HL-60/S4 treated with phorbol 12-myristate 13-acetate at 8.2 ng/mL for 4 days and 3 days (cell line): ENCODE measurements around the gene SARNP.
"Not testable (repeated sequence)": the region's sequence is repeated elsewhere in the genome, so short reads cannot be mapped to it uniquely, and the experiment has no call there.

ENCODE experiments used
- in situ Hi-C: fragments of 300-500 bp; cut with MboI; formaldehyde crosslinking; loops from 2 replicates; pipeline ENCODE4 v1.15.0; 2022; ENCODE audit warnings: low sequenced_read_pairs

SARNP gene, protein sequence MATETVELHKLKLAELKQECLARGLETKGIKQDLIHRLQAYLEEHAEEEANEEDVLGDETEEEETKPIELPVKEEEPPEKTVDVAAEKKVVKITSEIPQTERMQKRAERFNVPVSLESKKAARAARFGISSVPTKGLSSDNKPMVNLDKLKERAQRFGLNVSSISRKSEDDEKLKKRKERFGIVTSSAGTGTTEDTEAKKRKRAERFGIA

GRCh38 chr12:55817345-55818139, at the start of gene SARNP, which contains the start of gene ORMDL2:
SARNP (minus strand) TSS chr12:55817724; CDS start chr12:55817701, 23 bp downstream.
ORMDL2 (plus strand) TSS chr12:55818041; CDS start chr12:55819000, 959 bp downstream.
- in situ Hi-C loops, result no loop called here

- in situ Hi-C loops, result not testable (repeated sequence)
These were observed 49.0 kb upstream of the SARNP start for GRCh38 chr12:55866454-55867004.

DNA sequence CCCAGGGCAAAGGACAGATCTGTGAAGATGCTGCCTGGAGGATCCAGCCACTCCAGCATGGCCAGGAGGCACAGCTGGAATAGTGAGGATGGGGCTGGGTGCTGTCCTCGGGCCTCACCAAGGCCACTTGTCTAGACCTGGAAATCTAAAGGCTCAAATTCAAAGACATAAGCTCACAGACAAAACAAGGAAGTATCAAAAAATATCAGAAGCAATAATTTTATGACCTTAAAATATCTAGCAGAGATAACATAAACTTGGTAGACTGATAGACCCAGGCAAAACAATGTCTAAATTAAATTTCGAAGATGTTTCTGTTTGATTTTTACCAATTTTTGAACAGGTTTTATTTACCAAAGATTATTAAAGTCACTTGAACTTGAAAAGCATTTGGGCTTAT, 47.8 kb upstream of the SARNP start:
- in situ Hi-C loops, result no loop called here

DNA sequence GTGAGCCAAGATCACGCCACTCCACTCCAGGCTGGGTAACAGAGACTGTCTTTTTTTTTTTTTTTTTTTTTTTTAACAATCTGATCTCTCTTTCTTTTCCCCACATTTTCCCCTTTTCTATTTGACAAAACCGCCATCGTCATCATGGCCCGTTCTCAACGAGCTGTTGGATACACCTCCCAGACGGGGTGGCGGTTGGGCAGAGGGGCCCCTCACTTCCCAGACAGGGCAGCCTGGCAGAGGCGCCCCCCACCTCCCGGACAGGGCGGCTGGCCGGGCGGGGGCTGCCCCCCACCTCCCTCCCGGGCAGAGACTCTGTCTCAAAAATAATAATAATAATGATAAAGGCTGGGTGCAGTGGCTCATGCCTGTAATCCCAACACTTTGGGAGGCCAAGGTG, 45.4 kb upstream of the SARNP start:
- in situ Hi-C loops, result not testable (repeated sequence)

- in situ Hi-C loops, result no loop called here
These were observed 44.8 kb upstream of the SARNP start for GRCh38 chr12:55862286-55862685.

DNA sequence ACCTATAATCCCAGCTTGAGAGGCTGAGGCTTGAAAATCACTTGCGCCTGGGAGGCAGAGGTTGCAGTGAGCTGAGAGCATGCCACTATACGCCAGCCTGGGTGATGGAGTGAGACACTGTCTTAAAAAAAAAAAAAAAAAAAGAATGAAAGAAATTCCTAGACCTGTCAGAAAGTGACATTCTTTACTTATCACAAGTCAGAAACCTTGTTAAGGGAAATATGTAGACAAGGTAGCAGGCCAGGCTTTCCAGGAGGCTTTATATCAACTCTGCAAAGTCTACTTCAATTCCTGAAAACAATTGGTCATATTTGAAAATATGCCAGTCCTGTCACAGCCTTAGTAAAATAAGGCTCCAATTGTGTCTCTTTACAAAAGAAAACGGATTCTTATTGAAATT, 44.3 kb upstream of the SARNP start:
- in situ Hi-C loops, result no loop called here

GRCh38 chr12:55861396-55861795, 43.9 kb upstream of the SARNP start:
- in situ Hi-C loops, result no loop called here

- in situ Hi-C loops, result no loop called here
These were observed 35.2 kb upstream of the SARNP start for GRCh38 chr12:55852740-55853139.

DNA sequence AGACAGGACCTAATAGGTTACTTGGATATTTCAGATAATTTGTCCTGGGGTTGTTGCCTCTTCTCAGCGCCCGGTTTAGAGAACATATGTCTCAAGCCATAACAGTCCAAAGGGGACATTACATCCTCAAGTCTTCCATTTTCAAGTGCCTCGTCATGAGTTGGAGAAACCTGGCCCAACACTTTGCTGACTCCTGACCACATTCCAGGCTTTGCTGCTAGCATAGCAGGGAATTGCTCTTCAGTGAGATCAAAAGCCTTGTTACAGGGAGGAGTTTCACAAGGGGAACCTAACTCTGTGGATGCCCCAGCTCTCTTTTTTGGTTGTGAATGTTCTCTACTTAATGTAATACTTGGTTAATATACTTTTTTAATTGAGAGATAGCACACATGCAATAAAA, 33.4 kb upstream of the SARNP start:
- in situ Hi-C loops, result no loop called here

DNA sequence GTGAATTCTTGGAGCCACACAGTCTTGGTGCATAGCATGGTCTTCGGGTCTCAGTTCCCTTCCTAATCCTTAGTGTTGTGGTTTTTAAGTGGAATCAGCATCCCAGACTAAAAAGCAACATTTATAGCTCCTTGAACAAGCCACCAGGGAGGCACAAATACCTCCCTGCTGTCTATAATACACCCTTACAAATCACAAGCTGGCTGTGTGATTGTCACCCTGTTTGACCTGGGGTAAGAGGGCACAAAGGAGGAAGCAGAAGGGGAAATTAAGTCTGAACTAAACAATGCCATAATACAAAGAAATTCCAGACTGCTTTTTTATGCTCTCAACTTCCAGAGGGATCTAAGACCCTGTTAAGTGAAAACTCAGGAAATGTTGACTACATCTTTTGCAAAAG, 32.9 kb upstream of the SARNP start:
- in situ Hi-C loops, result no loop called here

DNA sequence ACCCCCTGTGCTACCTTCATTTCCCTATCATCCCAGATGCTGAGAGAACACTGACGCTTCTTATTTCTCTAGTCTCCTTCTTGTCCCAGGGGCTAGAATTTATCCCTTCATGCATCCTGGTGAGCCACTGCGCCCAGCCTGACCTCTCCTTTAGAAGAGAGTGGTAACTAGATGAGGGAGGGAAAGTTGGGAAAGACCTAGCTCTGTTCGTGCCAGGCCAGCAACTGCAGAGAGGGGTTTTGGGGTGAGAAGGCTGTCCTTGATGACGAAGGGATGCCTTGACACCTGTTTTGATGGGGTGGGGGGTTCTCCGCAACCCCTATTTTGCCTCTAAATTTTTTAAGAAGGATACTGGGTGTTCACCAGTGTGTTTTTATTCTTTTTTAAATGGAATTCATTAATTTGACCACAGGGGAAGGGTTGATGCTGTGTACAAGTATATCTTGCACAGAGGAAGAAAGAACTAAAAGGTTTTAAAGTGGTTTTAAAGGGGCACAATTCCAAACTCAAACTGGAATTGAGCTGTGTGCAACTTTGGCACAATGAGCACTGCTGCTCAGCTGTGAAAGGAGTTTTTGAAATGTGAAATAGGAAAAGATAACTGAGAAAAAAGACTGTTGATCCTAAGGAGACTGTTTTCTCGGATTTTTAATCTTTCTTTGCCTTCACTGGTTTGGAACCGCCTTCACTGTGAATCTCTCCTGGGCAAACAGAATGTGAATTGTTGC, 32.3 kb upstream of the SARNP start:
- in situ Hi-C loops, result no loop called here

DNA sequence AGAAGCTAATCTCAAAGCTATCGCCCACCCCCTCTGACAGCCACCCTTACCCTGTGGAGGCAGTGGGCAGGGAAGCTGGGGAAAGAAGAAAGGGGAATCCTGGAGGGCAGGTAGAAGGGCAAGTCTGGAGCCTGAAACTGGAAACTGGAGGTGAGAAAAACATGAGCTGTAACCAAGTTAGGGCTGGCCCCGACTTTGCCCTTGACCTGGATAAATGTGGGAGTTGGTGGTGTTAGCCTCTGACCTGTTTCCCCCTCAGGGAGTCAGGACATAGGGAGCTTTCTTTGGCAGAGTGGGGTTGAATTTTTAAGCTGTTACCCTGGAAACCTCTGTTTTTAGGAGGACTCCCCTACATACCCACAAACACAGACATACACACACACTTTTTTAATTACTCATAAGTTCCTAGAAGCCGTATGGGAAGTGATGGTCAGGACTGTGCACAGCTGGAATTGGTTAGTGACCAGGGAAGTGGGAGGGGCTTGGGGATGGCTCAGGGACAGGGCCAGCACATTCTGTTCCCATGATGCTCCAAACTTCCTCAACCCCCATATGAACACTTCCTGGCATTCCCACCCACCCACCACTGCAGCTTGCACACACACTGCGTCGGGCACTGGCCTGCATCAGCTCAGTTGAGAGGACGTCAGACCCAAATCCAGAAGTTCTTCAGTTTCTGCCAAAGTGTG, 30.2 kb upstream of the SARNP start:
- in situ Hi-C loops, result no loop called here

DNA sequence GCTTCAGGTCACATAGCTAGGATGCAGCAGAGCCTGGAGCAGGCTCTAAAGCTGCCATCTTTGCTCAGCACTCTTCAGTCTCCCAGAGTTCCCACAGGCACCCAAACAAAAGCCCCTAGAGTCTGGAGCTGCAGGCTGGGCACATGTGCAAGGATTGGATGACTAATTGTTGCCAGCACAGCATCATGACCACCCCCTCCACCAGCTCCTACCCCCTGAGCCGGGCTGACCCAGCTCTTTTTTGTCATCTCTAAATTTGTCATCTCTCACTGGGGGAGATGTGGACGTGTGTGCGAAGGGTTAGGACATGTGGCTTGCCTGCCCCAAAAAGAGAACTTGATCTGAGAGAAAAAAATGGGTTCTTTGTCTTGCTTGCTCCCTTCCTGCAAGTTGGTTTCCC, 29.5 kb upstream of the SARNP start:
- in situ Hi-C loops, result no loop called here

DNA sequence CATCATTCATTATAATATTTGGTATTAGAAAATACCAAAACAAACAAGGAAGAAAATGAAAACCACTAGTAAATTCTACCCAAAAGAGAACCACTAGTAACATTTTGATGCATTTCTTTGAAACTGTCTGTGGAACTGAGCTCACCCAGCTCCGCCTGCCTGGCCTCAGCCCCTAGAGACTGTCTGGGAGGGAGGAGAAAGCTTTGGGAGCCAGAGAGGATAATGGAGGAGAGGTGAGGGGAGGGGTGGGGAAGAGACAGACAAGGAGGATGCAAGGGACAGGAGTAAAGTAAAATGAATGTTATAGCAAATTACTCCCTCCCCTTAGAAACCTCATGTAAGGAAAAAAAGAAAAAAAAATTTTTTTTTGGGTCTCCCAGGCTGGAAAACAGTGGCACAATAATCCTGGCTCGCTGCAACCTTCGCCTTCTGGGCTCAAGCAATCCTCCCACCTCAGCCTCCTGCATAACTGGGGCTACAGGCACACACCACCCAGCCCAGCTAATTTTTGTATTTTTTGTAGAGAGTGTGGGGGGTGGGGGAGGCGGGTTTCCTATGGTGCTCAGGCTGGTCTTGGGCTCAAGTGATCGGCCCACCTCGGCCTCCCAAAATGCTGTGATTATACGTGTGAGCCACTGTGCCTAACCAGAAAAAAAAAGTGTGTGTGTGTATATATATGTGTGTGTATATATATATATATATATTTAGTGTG, 28.4 kb upstream of the SARNP start:
- in situ Hi-C loops, result no loop called here

- in situ Hi-C loops, result no loop called here
These were observed 27.8 kb upstream of the SARNP start for GRCh38 chr12:55845361-55845760.

- in situ Hi-C loops, result no loop called here
These were observed 27.4 kb upstream of the SARNP start for GRCh38 chr12:55844961-55845360.

GRCh38 chr12:55843431-55843830, 25.9 kb upstream of the SARNP start:
- in situ Hi-C loops, result no loop called here

DNA sequence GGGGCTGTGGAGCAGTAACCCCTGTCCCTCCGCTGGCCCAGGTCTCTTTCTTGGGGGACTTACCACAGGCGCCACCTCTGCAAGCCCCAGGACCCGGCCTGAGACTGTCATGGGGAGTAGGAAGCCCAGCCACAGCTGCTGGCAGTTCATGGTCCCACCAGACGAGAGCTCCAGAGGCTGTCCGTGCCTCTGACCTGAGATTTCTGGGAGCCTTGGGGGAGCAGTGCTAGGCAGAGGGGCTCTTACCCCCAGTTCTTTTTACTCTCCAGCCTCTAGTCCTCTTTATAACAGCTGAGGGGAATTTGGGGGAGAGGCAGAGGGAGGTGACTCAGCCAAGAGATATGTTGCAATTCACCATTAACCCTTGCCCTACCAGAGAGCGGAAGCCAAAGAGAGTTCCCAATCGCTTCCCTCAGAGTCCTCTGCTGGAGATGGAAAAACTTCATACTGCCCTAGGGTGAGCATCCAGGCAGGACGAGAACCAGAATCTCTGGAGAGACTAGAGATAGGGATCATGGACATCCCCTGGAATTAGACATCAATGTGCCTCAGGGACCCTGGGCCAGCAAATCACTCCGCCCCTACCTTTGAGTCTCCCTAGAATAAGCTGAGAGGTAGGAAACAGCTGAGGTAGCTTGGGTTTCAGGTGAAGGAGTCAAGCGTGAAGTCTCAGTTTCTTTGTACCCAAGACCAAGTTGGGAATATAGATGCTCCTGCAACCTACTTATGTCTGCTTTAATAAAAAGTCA, 25.3 kb upstream of the SARNP start, which contains the start of gene MMP19:
TSS of gene MMP19 (minus strand) at position 256 of the 749 bp plus-strand sequence. CDS start at position 150, 106 bp downstream.
- in situ Hi-C loops, result no loop called here

DNA sequence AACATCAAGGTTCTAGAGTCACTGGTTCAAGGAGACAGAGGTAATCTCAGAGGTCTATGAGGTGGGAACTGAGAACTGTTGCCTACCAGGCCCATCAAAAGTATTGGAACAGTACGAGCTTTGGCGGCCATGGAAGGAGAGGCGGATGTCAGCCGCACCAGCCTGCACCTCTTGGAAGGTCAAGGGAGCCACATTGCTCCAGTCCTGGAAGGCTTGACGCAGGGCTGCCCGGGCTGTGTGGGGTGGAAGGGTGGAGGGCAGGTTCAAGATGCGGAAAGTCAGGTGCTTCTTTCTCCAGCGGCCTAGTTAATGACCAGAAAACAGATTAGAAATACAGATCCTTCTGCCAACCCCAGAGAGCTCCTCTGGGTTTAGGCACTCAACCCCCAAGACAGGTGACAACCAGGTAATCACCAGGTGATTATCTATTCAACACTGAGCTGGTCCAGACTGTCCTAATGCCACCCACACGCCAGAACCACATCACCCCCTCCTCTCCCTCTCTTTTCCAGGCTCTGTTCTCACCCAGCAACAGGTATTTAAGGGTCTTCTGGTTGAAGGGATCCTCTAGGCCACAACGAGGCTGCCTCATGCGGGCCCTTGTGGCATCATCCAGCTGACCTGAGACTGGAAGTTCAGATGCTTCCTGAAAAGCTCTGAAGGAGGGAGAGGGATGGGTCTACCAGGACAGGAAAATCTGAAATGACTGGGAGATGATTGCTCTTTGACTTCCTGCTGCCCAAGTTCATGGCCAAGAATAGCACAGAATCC, 23.2 kb upstream of the SARNP start:
- in situ Hi-C loops, result no loop called here
